HFFc6 (cell line): ENCODE measurements around the gene SLC35F1. TPM values are rescaled to one million over a fixed set of nuclear protein-coding genes. Genes with fewer than 3 reads are reported as not detected.

Experiments used
- DNase-seq: peaks from one replicate; pipeline ENCODE4 v3.0.0-alpha.2; 2018
- H3K27ac Mint-ChIP-seq: 2 replicates; pipeline ENCODE4 v1.8.0; 2020; ENCODE audit warnings: mild to moderate bottlenecking, mixed read lengths
- H3K27me3 Mint-ChIP-seq: 2 replicates; pipeline ENCODE4 v1.8.0; 2021; ENCODE audit warnings: mild to moderate bottlenecking, moderate library complexity, mixed read lengths; ENCODE audit not compliant: insufficient read depth
- H3K36me3 Mint-ChIP-seq: 2 replicates; pipeline ENCODE4 v1.8.0; 2021; ENCODE audit warnings: low read depth, mixed read lengths
- H3K4me1 Mint-ChIP-seq: 2 replicates; pipeline ENCODE4 v1.8.0; 2020; ENCODE audit warnings: low read depth, mixed read lengths
- H3K4me3 Mint-ChIP-seq: 2 replicates; pipeline ENCODE4 v1.8.0; 2020; ENCODE audit warnings: mild to moderate bottlenecking, moderate library complexity, mixed read lengths
- H3K9me3 Mint-ChIP-seq: 2 replicates; pipeline ENCODE4 v1.8.0; 2020; ENCODE audit warnings: mild to moderate bottlenecking, mixed read lengths
- total RNA-seq, 6 experiments: library from RNA; stranded (reverse); fragmentation: NEBNext Ultra II Directional; extraction: Animal tissue kit (Norgen Biotek cat#: 25700); gene quantifications; 2 replicates in 1 of 6; 3 replicates in 5 of 6; pipeline ENCODE4 v1.2.3, GENCODE V29; 2021
- TF ChIP-seq, protein P1 (sequence below): fragments of 200-600 bp; sonication (generic); IDR thresholded peaks from 2 replicates; pipeline ENCODE4 v1.5.0; 2021; ENCODE audit warnings: antibody characterized with exemption, mild to moderate bottlenecking

Gene SLC35F1
- total RNA-seq, 6 experiments from 2014 or later: not detected

DNA sequence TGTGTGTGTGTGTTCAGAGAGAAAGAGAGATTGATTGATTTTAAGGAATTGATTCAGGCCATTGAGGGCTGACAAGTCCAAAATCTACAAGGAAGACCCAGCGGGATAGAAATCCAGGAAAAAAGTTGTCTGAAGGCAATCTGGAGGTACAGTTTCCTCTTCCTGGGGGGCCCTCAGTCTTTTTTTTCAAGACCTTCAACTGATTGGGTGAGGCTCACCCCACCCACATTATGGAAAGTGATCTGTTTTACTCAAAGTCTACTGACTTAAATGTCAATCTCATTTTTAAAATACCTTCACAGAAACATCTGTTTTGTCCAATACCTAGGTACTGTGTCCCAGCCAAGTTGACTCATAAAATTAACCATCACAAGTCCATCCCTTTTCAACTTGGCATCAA is 398.0 kb downstream of the SLC35F1 start:
- no peaks in the 10 kb centered on the region for H3K27me3 Mint-ChIP-seq
- DNase-seq: no peak
- no peak overlapping the region for H3K4me3 Mint-ChIP-seq
- no peak overlapping the region for H3K27ac Mint-ChIP-seq
- H3K36me3 Mint-ChIP-seq: no peaks in the 10 kb centered on the region
- H3K4me1 Mint-ChIP-seq: no peaks in the 10 kb centered on the region
- TF ChIP-seq, protein P1, sequence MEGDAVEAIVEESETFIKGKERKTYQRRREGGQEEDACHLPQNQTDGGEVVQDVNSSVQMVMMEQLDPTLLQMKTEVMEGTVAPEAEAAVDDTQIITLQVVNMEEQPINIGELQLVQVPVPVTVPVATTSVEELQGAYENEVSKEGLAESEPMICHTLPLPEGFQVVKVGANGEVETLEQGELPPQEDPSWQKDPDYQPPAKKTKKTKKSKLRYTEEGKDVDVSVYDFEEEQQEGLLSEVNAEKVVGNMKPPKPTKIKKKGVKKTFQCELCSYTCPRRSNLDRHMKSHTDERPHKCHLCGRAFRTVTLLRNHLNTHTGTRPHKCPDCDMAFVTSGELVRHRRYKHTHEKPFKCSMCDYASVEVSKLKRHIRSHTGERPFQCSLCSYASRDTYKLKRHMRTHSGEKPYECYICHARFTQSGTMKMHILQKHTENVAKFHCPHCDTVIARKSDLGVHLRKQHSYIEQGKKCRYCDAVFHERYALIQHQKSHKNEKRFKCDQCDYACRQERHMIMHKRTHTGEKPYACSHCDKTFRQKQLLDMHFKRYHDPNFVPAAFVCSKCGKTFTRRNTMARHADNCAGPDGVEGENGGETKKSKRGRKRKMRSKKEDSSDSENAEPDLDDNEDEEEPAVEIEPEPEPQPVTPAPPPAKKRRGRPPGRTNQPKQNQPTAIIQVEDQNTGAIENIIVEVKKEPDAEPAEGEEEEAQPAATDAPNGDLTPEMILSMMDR: no peak
- no peaks in the 10 kb centered on the region for H3K9me3 Mint-ChIP-seq

DNA sequence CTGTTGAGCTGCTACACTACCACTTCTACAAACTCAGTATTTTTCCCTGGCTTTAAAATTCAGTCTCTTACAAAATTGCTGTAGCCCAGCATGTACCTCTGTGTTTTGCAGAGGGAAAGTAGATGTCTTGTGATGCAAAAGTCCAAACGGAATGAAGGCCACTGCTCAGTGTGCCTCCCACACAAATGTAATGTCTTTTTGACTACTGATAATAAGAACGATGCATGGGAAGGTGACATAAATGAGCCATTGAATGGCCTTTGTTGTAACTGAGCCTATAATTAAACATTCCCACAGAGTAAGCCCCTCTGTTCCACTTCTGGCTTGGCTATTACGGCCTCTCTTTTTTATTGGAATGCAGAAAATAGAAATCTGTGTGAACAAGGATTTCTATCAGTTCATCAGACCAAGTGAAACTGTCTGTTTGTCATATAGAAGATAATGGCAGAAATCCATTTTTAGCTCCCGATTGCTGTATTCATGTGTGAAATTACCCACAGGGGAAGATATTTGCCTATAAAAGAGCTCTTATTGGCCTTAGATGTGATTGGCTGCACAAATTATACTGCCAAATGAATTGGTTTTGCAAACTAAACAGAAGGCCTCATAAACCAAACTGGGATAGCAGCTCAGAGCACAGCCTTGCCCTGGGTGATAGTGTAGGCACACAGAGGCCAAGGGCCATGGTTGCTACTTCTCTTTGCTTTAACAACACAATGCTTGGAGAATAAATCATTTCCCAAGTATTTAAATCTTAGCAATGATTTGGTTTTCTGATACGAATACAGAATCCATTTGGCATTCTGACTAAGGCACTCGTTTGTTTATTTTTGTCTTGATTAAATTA is 399.6 kb downstream of the SLC35F1 start:
- TF ChIP-seq, protein P1: no peak
- no peak for DNase-seq
- Mint-ChIP-seq H3K27ac (no peak overlapping the region), H3K4me3 (no peak overlapping the region), H3K9me3 (no peaks in the 10 kb centered on the region), H3K4me1 (no peaks in the 10 kb centered on the region), H3K27me3 (peaks cover 2% of the 10 kb centered on the region), H3K36me3 (no peaks in the 10 kb centered on the region)

DNA sequence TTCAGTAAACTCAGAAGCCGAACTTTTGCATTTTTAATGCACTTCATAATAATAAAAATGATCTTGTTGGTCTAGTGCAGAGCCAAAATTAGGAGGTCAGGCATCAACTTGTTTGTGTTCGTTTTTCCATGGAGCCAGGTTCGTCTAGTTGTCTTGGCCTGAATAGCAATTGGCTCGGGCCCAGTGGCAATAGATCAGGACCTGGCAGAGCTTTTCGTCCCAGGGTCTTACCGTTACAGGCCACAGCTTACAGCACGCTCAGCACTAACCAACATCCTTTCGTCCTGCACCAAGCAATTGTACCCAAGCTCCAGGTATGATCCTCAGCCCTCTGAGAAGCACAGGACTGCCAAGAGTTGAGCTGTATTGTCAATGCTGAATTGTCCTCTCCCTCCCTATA is 400.5 kb downstream of the SLC35F1 start:
- Mint-ChIP-seq H3K27ac (no peak overlapping the region), H3K36me3 (no peaks in the 10 kb centered on the region), H3K4me3 (no peak overlapping the region), H3K9me3 (no peaks in the 10 kb centered on the region), H3K27me3 (peaks cover 2% of the 10 kb centered on the region), H3K4me1 (no peaks in the 10 kb centered on the region)
- TF ChIP-seq, protein P1: no peak
- no peak for DNase-seq

DNA sequence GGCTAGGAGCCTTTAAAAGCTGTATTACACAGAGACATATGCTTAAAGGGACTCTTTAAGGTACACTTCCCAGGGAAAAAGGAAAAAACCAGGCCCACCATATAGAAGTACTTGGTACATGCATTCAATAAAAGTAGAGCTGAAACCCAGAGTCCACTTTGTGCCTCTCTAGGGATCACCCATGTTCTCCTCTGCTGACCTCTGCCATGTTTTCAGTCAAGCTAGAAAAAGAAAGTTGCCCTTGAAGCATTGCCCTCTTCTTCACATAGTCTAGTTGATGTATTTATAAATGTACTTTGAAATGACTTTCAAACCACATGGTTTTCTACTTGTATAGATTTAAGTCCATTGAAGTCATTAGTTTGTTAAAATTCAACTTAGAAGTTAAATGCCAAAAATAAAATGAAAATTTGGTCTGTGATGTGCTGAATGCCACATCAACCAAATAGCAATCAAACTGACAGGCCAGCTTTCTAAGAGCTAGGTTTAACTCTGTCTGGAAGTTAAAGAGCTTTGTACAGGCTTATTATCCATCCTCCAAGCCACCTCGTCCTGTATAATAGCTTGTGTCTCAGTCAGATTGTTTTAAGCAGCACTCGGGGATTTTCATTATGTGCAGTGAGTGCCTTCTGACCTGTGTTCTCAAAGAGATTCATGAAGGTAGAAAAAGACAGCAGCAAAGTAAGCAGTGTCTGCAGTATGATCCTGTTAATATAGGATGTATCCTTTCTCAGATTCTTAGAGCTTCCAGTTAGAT is 402.5 kb downstream of the SLC35F1 start:
- TF ChIP-seq, protein P1: no peak
- Mint-ChIP-seq H3K27ac (no peak overlapping the region), H3K27me3 (peaks cover 2% of the 10 kb centered on the region), H3K4me1 (no peaks in the 10 kb centered on the region), H3K36me3 (no peaks in the 10 kb centered on the region), H3K9me3 (no peaks in the 10 kb centered on the region), H3K4me3 (no peak overlapping the region)
- DNase-seq: no peak

DNA sequence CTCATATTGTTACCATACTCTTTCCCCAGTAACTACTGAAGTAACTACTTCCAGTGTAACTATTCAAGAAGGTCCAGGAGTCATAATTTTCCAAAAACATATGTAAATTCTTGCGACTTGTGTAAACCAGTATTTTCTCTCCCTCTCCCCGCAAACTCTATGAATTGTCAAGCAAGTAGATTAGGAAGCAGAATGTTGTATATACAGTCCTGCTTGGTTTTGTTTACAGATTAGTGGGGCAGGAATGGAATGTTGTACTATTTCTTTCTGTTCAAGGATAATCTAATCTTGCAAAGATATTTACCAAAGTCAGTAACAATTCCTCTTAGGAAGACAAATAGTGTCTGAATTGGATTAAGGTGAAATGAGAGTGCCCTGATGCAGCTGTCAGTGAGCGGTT is 406.1 kb downstream of the SLC35F1 start:
- no peak overlapping the region for H3K27ac Mint-ChIP-seq
- TF ChIP-seq, protein P1: no peak
- no peak overlapping the region for H3K4me3 Mint-ChIP-seq
- no peaks in the 10 kb centered on the region for H3K36me3 Mint-ChIP-seq
- no peaks in the 10 kb centered on the region for H3K9me3 Mint-ChIP-seq
- no peak for DNase-seq
- peaks cover 13% of the 10 kb centered on the region for H3K4me1 Mint-ChIP-seq
- H3K27me3 Mint-ChIP-seq: peaks cover 2% of the 10 kb centered on the region
